GM12878 (cell line): ENCODE results near the gene APC2. TPM values are rescaled to one million over a fixed set of nuclear protein-coding genes. Genes with fewer than 3 reads are reported as not detected.

Experiments
- ATAC-seq: fragments of 200-7000 bp; cut with Tn5 transposase; 3 replicates; pipeline ENCODE4 v1.9.1; 2020; ENCODE audit warnings: mild to moderate bottlenecking, moderate library complexity
- BruUV-seq: library from RNA; stranded (reverse); fragments of 400-500 nt; replicated peaks from 2 replicates; lab custom pipeline; 2021; lab: Mats Ljungman, UMichigan
- CTCF ChIA-PET: fragments of 300-600 bp; sonication (Branson Sonifier 250); formaldehyde crosslinking; extraction: SDS; loops from one replicate; lab custom pipeline; 2021; ENCODE audit warnings: inconsistent platforms; lab: Yijun Ruan, JAX
- POLR2A ChIA-PET: fragments of 350-600 bp; formaldehyde crosslinking; extraction: SDS; loops from one replicate; lab custom pipeline; 2021; ENCODE audit warnings: inconsistent platforms; lab: Charles Lee
- RAD21 ChIA-PET: fragments of 300-600 bp; sonication (Branson Sonifier 250); formaldehyde crosslinking; loops from one replicate; lab custom pipeline; 2023; ENCODE audit warnings: antibody characterized with exemption; ENCODE audit not compliant: unreplicated experiment; lab: Charles Lee
- SMC1A ChIA-PET: fragments of 300-600 bp; sonication (Branson Sonifier 250); formaldehyde crosslinking; loops from one replicate; lab custom pipeline; 2023; ENCODE audit not compliant: unreplicated experiment, uncharacterized antibody; lab: Charles Lee
- DNase-seq: peaks from one replicate; pipeline ENCODE4 v3.0.0-alpha.2; 2011; ENCODE audit warnings: low read depth, low spot score
- FAIRE-seq: peaks from 3 replicates; lab custom pipeline; 2011; peaks lifted over from hg19 to GRCh38; lab: Jason Lieb, UNC
- H2AFZ ChIP-seq: 2 replicates; pipeline ENCODE4 v1.6.0; 2011; ENCODE audit warnings: low read depth, low read length, control low read depth; ENCODE audit not compliant: control insufficient read depth
- H3K27ac ChIP-seq: 2 replicates; pipeline ENCODE4 v1.5.1; 2011; ENCODE audit warnings: control low read depth; ENCODE audit not compliant: control insufficient read depth, insufficient read depth
- H3K27me3 ChIP-seq, 2 experiments: replicated peaks in 1 of 2; 2 replicates each; pipeline versions ENCODE4 v1.6.0 to v1.6.1; 2011; ENCODE audit warnings: low read length in 1 of 2; ENCODE audit not compliant: control insufficient read depth in 2 of 2, insufficient read depth in 2 of 2
- H3K36me3 ChIP-seq, 2 experiments: 2 replicates each; pipeline ENCODE4 v1.5.1; 2011; ENCODE audit warnings: low read length in 1 of 2; ENCODE audit not compliant: control insufficient read depth in 2 of 2, insufficient read depth in 2 of 2
- H3K4me1 ChIP-seq: 2 replicates; pipeline ENCODE4 v1.6.1; 2011; ENCODE audit warnings: mild to moderate bottlenecking, low read length, moderate library complexity, mixed read lengths; ENCODE audit not compliant: control insufficient read depth, insufficient read depth
- H3K4me2 ChIP-seq: 2 replicates; pipeline ENCODE4 v1.6.0; 2011; ENCODE audit warnings: control low read depth; ENCODE audit not compliant: control insufficient read depth, insufficient read depth
- H3K4me3 ChIP-seq: fragments of 200-600 bp; sonication (generic); 2 replicates; pipeline ENCODE4 v1.5.1; 2016
- H3K79me2 ChIP-seq: 2 replicates; pipeline ENCODE4 v1.6.0; 2011; ENCODE audit warnings: low read length; ENCODE audit not compliant: control insufficient read depth, insufficient read depth
- H3K9ac ChIP-seq: 2 replicates; pipeline ENCODE4 v1.8.0; 2011; ENCODE audit warnings: low read length, control low read depth, mixed read lengths; ENCODE audit not compliant: control insufficient read depth, insufficient read depth
- H3K9me3 ChIP-seq: replicated peaks from 3 replicates; pipeline ENCODE4 v1.5.1; 2011; ENCODE audit warnings: mild to moderate bottlenecking, low read length; ENCODE audit not compliant: control insufficient read depth, insufficient read depth
- H4K20me1 ChIP-seq: 2 replicates; pipeline ENCODE4 v1.6.0; 2011; ENCODE audit not compliant: control insufficient read depth, insufficient read depth
- CBX3 ChIP-seq: fragments of 200-600 bp; sonication (generic); IDR thresholded peaks from 2 replicates; pipeline ENCODE4 v1.6.1; 2016; ENCODE audit warnings: low read depth, borderline replicate concordance
- IRF4 ChIP-seq: IDR thresholded peaks from 2 replicates; pipeline ENCODE4 v1.6.1; 2011; ENCODE audit warnings: low read depth, low read length
- ZBTB11 ChIP-seq: fragments of 450-650 bp; formaldehyde crosslinking; IDR thresholded peaks from 2 replicates; pipeline ENCODE4 v1.5.0; 2022; ENCODE audit warnings: mild to moderate bottlenecking, missing genetic modification characterization
- WGBS: methylation state at CpG from one replicate; pipeline ENCODE4 v1.1.6; 2016; ENCODE audit warnings: low lambda C conversion rate; ENCODE audit not compliant: insufficient replicate concordance, insufficient coverage; ENCODE audit errors: missing lambda C conversion rate; 5-methylcytosine and 5-hydroxymethylcytosine counted together
- in situ Hi-C: fragments of 300-500 bp; cut with MboI; formaldehyde crosslinking; loops from 9 replicates; pipeline ENCODE4 v1.14.3; 2018; ENCODE audit warnings: mixed read lengths
- intact Hi-C: fragments of 100-400 bp; cut with micrococcal nuclease; formaldehyde crosslinking; loops from one replicate; pipeline ENCODE4 v1.14.2; 2022; ENCODE audit not compliant: unreplicated experiment
- polyA plus RNA-seq, 11 experiments: library from polyadenylated mRNA; depleted of rRNA in 4 of 11; unstranded in 6 of 11; stranded (reverse) in 5 of 11; fragments of >200 nt; fragmentation: Nextera tagmentation in 4 of 11; fragmentation: Illumina TruSeq in 1 of 11; extraction: Ambion mirVana in 4 of 11; extraction: Trizol in 1 of 11; gene quantifications; 1 replicate in 1 of 11; 2 replicates in 10 of 11; pipeline versions ENCODE4 v1.2.1 to v1.2.3, GENCODE V29; 2011 to 2016; ENCODE audit warnings: inconsistent platforms in 2 of 11, missing spikeins in 2 of 11, low read depth in 1 of 11
- total RNA-seq, 4 experiments: library from RNA; depleted of rRNA in 3 of 4; stranded (reverse); fragments of >200 nt in 3 of 4; fragmentation: Illumina TruSeq in 1 of 4; extraction: Trizol in 1 of 4; gene quantifications; 2 replicates each; pipeline versions ENCODE4 v1.2.1 to v1.2.3, GENCODE V29; 2013 to 2021
- TF ChIP-seq, protein P1 (sequence below): fragments of 450-650 bp; IDR thresholded peaks from 2 replicates; pipeline ENCODE4 v1.6.1; 2017; ENCODE audit warnings: low read depth, mild to moderate bottlenecking, moderate library complexity

APC2 gene
- total and polyA plus RNA-seq, 10 of the 15 experiments (the other 5 are each of a cell fraction or from before 2014, with no cell fraction given) = under 0.01 to 0.73 (median 0.04) TPM; not detected in 5

GRCh38 chr19:1402411-1403070 lies 47.4 kb upstream of the APC2 start:
- TF ChIP-seq IRF4 (no peak), ZBTB11 (CRISPR knock-in tag) (no peak), CBX3 (no peak)
- TF ChIP-seq, protein P1, sequence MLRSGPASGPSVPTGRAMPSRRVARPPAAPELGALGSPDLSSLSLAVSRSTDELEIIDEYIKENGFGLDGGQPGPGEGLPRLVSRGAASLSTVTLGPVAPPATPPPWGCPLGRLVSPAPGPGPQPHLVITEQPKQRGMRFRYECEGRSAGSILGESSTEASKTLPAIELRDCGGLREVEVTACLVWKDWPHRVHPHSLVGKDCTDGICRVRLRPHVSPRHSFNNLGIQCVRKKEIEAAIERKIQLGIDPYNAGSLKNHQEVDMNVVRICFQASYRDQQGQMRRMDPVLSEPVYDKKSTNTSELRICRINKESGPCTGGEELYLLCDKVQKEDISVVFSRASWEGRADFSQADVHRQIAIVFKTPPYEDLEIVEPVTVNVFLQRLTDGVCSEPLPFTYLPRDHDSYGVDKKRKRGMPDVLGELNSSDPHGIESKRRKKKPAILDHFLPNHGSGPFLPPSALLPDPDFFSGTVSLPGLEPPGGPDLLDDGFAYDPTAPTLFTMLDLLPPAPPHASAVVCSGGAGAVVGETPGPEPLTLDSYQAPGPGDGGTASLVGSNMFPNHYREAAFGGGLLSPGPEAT = no peak
- CTCF ChIA-PET = interaction anchor here (0.9 to 1.1 kb wide), 2 partner anchors 122 to 123 kb away, joined by 3 read pairs; no protein-coding TSS in a partner anchor
- no TSS peak for BruUV-seq
- intact Hi-C loops = no loop called here
- H3K27ac ChIP-seq = no peak overlapping the region
- no peak overlapping the region for H3K4me2 ChIP-seq
- peaks cover 4% of the 10 kb centered on the region for H3K4me1 ChIP-seq
- POLR2A ChIA-PET = interaction anchor here (0.7 kb wide), 1 partner anchor 134 kb away, joined by 4 read pairs; no protein-coding TSS in a partner anchor
- H3K9ac ChIP-seq = no peak overlapping the region
- FAIRE-seq (no peak), ATAC-seq (no peak), DNase-seq (no peak)
- no peaks in the 10 kb centered on the region for H4K20me1 ChIP-seq
- no peaks in the 10 kb centered on the region for H3K36me3 ChIP-seq
- WGBS = 18% methylated on average over 25 of the region's 25 CpGs
- H3K27me3 ChIP-seq = peaks cover 1 to 5% of the 10 kb centered on the region in 2 experiments; a peak in 2 of 4 replicates
- no peak overlapping the region for H3K4me3 ChIP-seq
- SMC1A ChIA-PET = no interaction called here
- H3K9me3 ChIP-seq = no peaks in the 10 kb centered on the region
- peaks cover under 1% of the 10 kb centered on the region for H3K79me2 ChIP-seq
- RAD21 ChIA-PET = interaction anchor here (0.6 to 1.5 kb wide), 2 partner anchors 123 to 158 kb away, joined by 3 to 5 read pairs; no protein-coding TSS in a partner anchor
- no peak overlapping the region for H2AFZ ChIP-seq
- in situ Hi-C loops = no loop called here
